HG03066 (cell line): ENCODE data around the gene ALK.

Experiments used
- ATAC-seq: cut with Tn5 transposase; IDR thresholded peaks from one replicate; pipeline ENCODE4 v1.9.1; 2021; ENCODE audit warnings: low read depth; ENCODE audit not compliant: unreplicated experiment

ALK gene

GRCh38 chr2:29802986-29803385, 118.4 kb downstream of the ALK start:
- ATAC-seq, result no peak

- ATAC-seq, result no peak
These were observed 121.8 kb downstream of the ALK start for GRCh38 chr2:29799628-29800027.

- ATAC-seq, result no peak
These were observed 123.5 kb downstream of the ALK start for GRCh38 chr2:29797916-29798315.

- no peak for ATAC-seq
These were observed 124.9 kb downstream of the ALK start for GRCh38 chr2:29796446-29796845.

GRCh38 chr2:29789911-29790485, 131.4 kb downstream of the ALK start:
- ATAC-seq, result no peak

GRCh38 chr2:29787473-29788465, 133.6 kb downstream of the ALK start:
- ATAC-seq, result no peak

GRCh38 chr2:29786361-29786760, 135.0 kb downstream of the ALK start:
- ATAC-seq, result no peak

- no peak for ATAC-seq
These were observed 137.7 kb downstream of the ALK start for GRCh38 chr2:29783666-29784065.

- no peak for ATAC-seq
These were observed 138.6 kb downstream of the ALK start for GRCh38 chr2:29782549-29783458.

GRCh38 chr2:29782087-29782486, 139.3 kb downstream of the ALK start:
- ATAC-seq, result no peak

GRCh38 chr2:29780906-29781305, 140.5 kb downstream of the ALK start:
- ATAC-seq, result no peak

GRCh38 chr2:29777161-29777560, 144.2 kb downstream of the ALK start:
- no peak for ATAC-seq

- ATAC-seq, result no peak
These were observed 145.0 kb downstream of the ALK start for GRCh38 chr2:29776406-29776805.

- ATAC-seq, result no peak
These were observed 145.4 kb downstream of the ALK start for GRCh38 chr2:29775937-29776336.

- no peak for ATAC-seq
These were observed 146.8 kb downstream of the ALK start for GRCh38 chr2:29774624-29775023.

- no peak for ATAC-seq
These were observed 150.5 kb downstream of the ALK start for GRCh38 chr2:29770846-29771245.

- ATAC-seq, result no peak
These were observed 151.5 kb downstream of the ALK start for GRCh38 chr2:29769847-29770246.

GRCh38 chr2:29767606-29768335, 153.6 kb downstream of the ALK start:
- no peak for ATAC-seq

- no peak for ATAC-seq
These were observed 155.2 kb downstream of the ALK start for GRCh38 chr2:29766191-29766590.

GRCh38 chr2:29765721-29766120, 155.7 kb downstream of the ALK start:
- ATAC-seq, result no peak
